ENCODE data around the gene CD226.

The CD226 gene

DNA sequence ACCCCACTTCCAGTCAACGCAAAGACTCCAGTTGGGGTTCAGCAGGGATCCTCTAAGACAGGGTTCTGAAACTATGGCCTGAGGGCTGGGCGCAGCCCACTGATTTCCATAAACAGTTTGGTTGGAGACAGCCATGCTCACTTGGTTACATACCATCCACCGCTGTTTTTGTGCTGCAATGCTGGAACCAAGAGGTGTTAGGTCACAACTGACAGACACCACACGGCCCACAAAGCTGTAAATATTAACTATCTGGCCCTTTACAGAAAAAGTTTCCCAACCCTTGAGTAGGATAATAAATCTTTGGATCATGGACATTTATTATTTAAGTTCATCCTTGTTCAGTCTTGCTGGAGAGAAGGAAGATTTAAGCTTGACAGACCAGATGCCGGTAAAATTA is 8.4 kb upstream of the CD226 start:
- TF ChIP-seq CTCF (IDR thresholded peaks at IDR 0.05; ENCODE audit: low read depth, low read length), result no peak
- DNase-seq (ENCODE audit: extremely low read depth, low read depth), result no peak

DNA sequence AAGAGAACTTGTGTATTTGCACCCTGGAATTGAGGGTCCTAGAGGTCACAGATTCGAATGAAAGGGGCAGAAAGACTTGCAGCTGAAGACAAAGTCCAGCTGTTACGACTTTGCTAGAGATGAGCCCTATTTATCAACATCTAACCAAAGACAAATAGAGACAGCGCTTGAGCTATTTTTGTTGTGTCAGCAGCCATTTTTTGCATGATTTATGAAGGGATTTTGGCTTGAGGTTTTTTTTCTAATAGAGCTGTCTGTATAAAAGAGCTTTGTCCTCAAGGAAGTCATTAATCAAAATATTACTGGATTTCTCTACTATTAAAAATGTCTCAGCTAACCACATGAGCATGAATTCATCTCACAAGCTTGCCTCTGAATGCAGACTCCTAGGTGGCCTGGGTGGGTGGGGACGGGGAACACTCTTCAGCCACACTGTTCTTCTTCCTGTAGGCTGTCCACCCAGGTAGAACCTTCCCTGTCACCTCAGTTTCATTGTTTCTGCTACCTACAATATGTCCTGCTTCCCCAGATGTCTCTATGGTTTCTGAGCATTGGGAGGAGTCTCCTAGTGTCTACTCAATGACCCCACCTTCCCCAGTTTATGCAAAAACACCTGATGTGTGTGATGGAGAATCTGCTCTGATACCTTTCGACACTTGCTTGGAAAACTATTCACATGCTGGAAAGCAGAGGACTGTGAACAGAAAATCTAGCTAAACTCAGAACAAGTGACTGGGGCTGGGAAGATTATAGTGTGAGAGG is 7.2 kb upstream of the CD226 start:
- DNase-seq (ENCODE audit: extremely low read depth, low read depth), result no peak
- no peak for TF ChIP-seq CTCF (IDR thresholded peaks at IDR 0.05; ENCODE audit: low read depth, low read length)

GRCh38 chr18:69953191-69953590 is 5.5 kb upstream of the CD226 start:
- no peak for DNase-seq (ENCODE audit: extremely low read depth, low read depth)
- no peak for TF ChIP-seq CTCF (IDR thresholded peaks at IDR 0.05; ENCODE audit: low read depth, low read length)

DNA sequence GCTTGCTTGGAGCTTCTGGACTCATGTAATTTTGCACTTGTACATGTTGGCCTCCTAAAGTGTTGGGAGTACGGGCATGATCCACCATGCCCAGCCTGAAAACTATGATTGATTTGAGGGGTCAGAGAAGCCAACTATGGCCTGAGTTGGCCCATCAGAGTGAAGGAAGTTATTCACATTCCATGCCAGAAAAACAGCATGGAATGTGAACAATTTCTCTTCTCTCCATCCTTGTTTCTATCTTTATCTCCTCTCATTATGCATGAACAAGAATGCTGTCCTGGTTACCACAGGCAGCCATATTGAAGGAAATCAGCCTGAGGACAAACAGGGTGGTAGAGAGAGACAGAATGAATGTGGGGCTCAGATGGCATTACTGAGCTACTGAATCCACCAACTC is 3.5 kb upstream of the CD226 start:
- no peak for TF ChIP-seq CTCF (IDR thresholded peaks at IDR 0.05; ENCODE audit: low read depth, low read length)
- no peak for DNase-seq (ENCODE audit: extremely low read depth, low read depth)

DNA sequence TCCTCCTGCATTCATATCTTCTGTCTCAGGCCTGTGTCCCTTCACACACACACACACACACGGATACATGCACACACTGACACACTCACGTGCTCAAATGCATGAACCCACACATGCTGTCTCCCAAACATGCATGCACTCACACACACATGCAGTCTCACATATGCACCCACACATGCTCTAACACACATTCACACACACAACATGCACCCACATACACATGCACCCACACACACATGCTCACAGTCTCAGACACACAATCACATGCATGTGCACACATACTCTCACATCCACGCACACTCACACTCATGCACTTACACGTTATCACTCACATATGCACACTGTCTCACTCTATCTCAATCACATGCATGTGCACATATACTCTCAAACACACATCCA is 1.9 kb upstream of the CD226 start:
- TF ChIP-seq CTCF (IDR thresholded peaks at IDR 0.05; ENCODE audit: low read depth, low read length), result no peak
- DNase-seq (ENCODE audit: extremely low read depth, low read depth), result no peak

DNA sequence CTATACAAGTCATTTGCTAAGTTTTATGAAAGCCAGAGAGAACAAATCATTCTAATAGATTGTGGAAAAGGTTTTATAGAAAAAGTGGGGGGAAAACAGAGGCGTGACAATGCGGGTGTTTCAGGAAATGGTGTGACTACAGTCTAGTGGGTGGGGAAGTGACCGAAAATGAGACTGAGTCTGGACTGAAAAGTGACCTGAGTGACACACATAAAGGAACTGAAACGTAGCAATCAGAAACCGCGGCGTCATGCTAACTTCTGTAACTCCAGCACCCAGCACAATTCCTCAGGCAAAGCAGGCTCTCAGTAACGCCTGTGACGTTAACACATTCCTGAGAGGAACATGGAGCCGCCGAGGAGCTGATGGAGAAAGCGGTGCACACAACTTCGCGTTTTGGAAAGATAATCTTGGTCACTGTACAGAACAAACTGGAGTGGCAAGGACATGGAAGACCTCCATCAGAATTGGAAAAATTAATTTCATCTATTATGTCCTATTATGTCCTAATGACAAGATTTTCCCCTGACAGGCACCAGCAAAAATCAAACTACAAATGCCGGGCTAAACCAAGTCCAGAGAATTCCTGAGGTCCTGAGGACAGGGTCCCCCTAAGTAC is 1.4 kb upstream of the CD226 start:
- TF ChIP-seq CTCF (IDR thresholded peaks at IDR 0.05; ENCODE audit: low read depth, low read length), result no peak
- DNase-seq (ENCODE audit: extremely low read depth, low read depth), result no peak

- TF ChIP-seq CTCF (IDR thresholded peaks at IDR 0.05; ENCODE audit: low read depth, low read length), result no peak
- no peak for DNase-seq (ENCODE audit: extremely low read depth, low read depth)
Measured at GRCh38 chr18:69948256-69948655, 583 bp upstream of the CD226 start.
